HCT116 (cell line): ENCODE measurements around the gene CACNA1C.

ENCODE experiments used
- CTCF ChIP-seq, 3 experiments: fragments of 200-600 bp in 1 of 3; sonication (generic) in 1 of 3; IDR thresholded peaks in 2 of 3; conservative IDR thresholded peaks in 1 of 3; 2 replicates each; pipeline ENCODE4 v1.5.1; 2012 to 2017; ENCODE audit warnings: low read depth in 2 of 3, low read length in 2 of 3, antibody characterized with exemption in 1 of 3, borderline replicate concordance in 1 of 3, control low read depth in 1 of 3, mild to moderate bottlenecking in 1 of 3, mixed read lengths in 1 of 3, mixed run types in 1 of 3, moderate library complexity in 1 of 3; ENCODE audit not compliant: insufficient read depth in 1 of 3
- EGR1 ChIP-seq: IDR thresholded peaks from 2 replicates; pipeline ENCODE4 v1.6.1; 2012; ENCODE audit warnings: low read depth
- EZH2phosphoT487 ChIP-seq: fragments of 200-600 bp; IDR thresholded peaks from 2 replicates; pipeline ENCODE4 v1.6.1; 2018; ENCODE audit warnings: antibody characterized with exemption, borderline replicate concordance
- POLR2AphosphoS5 ChIP-seq: IDR thresholded peaks from 2 replicates; pipeline ENCODE4 v1.6.1; 2011; ENCODE audit warnings: mild to moderate bottlenecking, low read depth, low read length, moderate library complexity
- ZNF274 ChIP-seq: fragments of 200-500 bp; sonication (Bioruptor generic); IDR thresholded peaks from 2 replicates; pipeline ENCODE4 v1.6.1; 2014; ENCODE audit warnings: mild to moderate bottlenecking, low read depth, low read length, inconsistent platforms

GRCh38 chr12:2172491-2173214, 119.9 kb downstream of the CACNA1C start:
- TF ChIP-seq EGR1 (no peak), CTCF (IDR thresholded peaks at IDR 0.05 in 2 of 3, conservative IDR thresholded peaks at IDR 0.05 in 1 of 3; ENCODE audit: borderline replicate concordance in 1 of 3, insufficient read depth in 1 of 3, low read depth in 2 of 3, low read length in 2 of 3) (no peak), EZH2phosphoT487 (no peak), POLR2AphosphoS5 (no peak), ZNF274 (no peak)
